Measurements from ENCODE around the gene ZC3H11A.
A peak's percentile ranks its signal among the peaks of the same experiment; 100 is the strongest.

Gene ZC3H11A

DNA sequence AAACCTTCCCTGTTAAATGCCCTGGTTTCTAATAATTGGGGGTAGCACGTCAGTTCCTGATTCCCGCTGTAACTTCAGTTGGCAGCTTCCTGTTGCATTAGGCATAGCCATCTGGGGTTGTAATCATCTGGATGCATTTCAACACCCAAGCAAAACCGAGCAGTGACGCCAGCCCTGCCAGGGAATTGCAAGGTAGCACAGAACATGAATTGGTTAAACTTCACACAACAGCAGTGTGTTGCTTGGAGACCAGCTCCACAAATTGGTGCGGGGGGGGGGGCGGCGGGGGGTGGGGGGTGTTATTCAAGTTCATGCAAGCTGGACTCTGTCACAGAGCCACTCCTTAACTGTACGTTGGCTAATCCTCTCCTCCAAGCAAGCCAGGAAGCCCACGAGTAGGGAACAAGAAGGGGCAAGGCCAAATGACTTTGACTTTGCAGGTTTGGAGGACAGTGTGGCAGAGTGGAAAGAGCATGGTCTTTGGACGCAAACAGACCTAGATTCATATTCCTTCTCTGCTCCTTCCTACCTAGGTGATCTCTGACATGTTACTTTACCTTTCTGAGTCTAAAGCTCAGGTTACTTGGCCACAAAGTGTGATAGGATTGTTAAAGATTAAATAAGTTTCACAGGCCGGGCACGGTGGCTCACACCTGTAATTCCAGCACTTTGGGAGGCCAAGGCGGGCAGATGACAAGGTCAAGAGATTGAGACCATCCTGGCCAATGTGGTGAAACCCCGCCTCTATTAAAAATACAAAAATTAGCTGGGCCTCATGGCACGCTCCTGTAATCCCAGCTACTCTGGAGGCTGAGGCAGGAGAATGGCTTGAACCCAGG is 25.7 kb upstream of the ZC3H11A start:
- in situ Hi-C loops (cut with MboI; ENCODE audit: low pct_unique_long_range_greater_than_20kb, low sequenced_read_pairs, unreplicated experiment) = no loop called here
- TF ChIP-seq, protein P1, sequence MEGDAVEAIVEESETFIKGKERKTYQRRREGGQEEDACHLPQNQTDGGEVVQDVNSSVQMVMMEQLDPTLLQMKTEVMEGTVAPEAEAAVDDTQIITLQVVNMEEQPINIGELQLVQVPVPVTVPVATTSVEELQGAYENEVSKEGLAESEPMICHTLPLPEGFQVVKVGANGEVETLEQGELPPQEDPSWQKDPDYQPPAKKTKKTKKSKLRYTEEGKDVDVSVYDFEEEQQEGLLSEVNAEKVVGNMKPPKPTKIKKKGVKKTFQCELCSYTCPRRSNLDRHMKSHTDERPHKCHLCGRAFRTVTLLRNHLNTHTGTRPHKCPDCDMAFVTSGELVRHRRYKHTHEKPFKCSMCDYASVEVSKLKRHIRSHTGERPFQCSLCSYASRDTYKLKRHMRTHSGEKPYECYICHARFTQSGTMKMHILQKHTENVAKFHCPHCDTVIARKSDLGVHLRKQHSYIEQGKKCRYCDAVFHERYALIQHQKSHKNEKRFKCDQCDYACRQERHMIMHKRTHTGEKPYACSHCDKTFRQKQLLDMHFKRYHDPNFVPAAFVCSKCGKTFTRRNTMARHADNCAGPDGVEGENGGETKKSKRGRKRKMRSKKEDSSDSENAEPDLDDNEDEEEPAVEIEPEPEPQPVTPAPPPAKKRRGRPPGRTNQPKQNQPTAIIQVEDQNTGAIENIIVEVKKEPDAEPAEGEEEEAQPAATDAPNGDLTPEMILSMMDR (IDR thresholded peaks at IDR 0.05; ENCODE audit: extremely low read depth, insufficient read depth, missing control alignments) = no peak
- DNase-seq (ENCODE audit: low spot score) = no peak

DNA sequence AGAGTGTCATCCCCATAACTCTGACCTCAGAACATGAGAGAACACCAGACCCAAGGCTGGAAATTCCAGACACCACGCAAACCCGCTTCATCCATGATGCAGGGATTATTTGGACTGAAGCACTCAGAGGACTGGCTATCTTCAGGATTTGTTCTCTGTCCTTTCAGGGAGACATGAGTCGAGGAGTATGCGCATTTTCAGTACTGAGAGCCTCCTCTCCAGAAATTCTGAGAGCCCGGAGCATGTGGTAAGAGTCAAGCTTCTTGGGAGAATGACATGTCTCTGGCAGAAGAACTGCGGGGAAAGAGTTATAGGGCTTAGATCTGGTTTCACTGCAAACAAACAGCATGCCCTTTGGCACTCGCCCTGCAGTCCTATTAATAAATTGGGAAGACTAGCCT is 23.5 kb upstream of the ZC3H11A start:
- DNase-seq (ENCODE audit: low spot score) = no peak
- in situ Hi-C loops (cut with MboI; ENCODE audit: low pct_unique_long_range_greater_than_20kb, low sequenced_read_pairs, unreplicated experiment) = no loop called here
- TF ChIP-seq, protein P1 (IDR thresholded peaks at IDR 0.05; ENCODE audit: extremely low read depth, insufficient read depth, missing control alignments) = no peak

DNA sequence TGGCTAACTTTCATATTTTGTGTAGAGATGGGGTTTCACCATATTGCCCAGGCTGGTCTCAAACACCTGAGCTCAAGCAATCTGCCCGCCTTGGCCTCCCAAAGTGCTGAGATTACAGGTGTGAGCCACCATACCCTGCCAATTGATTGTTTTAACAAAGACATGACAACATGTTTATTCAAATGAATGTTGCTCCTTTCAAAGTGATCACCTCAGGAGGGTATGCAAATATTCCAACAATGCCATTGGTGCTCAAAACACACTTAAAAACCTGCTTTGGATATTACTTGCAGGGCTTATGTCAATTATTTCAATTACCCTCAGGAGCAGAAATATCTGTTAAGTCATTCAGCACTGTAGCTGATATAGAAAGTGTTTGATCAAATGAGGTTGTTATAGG is 22.6 kb upstream of the ZC3H11A start:
- in situ Hi-C loops (cut with MboI; ENCODE audit: low pct_unique_long_range_greater_than_20kb, low sequenced_read_pairs, unreplicated experiment) = no loop called here
- DNase-seq (ENCODE audit: low spot score) = no peak
- TF ChIP-seq, protein P1 (IDR thresholded peaks at IDR 0.05; ENCODE audit: extremely low read depth, insufficient read depth, missing control alignments) = no peak

DNA sequence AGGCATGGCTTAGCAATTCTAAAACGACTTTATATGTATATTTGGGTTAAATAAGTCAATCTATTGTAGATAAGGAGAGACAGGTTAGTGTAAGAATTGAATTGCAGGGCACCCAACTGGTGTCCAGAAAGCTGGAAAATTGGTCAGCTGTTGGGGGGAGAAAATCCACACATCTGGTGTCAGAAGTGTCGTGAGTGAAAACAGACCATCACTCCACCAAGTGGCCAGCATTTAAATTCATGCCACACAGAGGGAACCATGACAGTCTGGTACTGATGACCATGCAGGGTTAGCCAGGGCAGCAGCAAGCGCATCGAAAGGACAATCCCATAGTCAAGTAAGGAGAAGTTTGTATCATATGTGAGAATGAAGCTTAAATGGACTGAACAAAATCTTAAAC is 18.8 kb upstream of the ZC3H11A start:
- no peak for DNase-seq (ENCODE audit: low spot score)
- in situ Hi-C loops (cut with MboI; ENCODE audit: low pct_unique_long_range_greater_than_20kb, low sequenced_read_pairs, unreplicated experiment) = no loop called here
- TF ChIP-seq, protein P1 (IDR thresholded peaks at IDR 0.05; ENCODE audit: extremely low read depth, insufficient read depth, missing control alignments) = peak; percentile 16

DNA sequence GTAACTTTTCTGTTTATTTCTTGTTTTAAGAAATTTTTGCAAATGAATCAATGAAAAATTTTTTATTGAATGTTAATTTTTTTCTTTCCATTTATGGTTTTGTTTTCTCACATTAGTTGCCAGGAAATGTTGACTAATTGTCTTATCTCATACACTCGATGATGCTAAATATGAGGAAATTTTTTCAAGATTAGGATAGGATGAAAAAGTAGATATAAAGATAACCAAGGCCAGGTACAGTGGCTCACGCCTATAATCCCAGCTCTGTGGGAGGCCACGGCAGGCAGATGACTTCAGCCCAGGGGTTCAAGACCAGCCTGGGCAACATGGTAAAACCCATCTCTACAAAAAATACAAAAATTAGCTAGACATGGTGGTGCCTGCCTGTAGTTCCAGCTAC is 17.8 kb upstream of the ZC3H11A start:
- no peak for DNase-seq (ENCODE audit: low spot score)
- in situ Hi-C loops (cut with MboI; ENCODE audit: low pct_unique_long_range_greater_than_20kb, low sequenced_read_pairs, unreplicated experiment) = no loop called here
- TF ChIP-seq, protein P1 (IDR thresholded peaks at IDR 0.05; ENCODE audit: extremely low read depth, insufficient read depth, missing control alignments) = no peak

DNA sequence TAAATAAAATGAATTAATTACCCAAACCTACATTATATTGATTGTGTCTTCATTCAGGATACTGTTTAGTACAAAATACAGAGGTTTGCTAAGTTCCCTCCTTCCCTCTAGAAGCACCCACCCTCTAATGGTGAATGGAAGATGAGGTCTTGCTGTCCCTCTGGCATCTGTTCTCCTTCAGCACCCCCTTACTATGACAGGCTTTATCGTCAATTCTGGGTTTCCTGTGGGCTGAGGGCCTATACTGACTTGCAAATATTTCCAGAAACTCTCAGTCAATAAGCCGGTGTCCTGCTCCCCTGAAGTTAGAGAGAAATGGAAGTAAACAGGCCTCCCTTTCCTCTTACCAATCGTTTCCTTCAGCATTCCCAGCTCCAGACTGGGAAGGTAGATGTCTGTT is 17.3 kb upstream of the ZC3H11A start:
- no peak for DNase-seq (ENCODE audit: low spot score)
- TF ChIP-seq, protein P1 (IDR thresholded peaks at IDR 0.05; ENCODE audit: extremely low read depth, insufficient read depth, missing control alignments) = no peak
- in situ Hi-C loops (cut with MboI; ENCODE audit: low pct_unique_long_range_greater_than_20kb, low sequenced_read_pairs, unreplicated experiment) = no loop called here
